ENCODE measurements around the gene ZBTB42.

The ZBTB42 gene

DNA sequence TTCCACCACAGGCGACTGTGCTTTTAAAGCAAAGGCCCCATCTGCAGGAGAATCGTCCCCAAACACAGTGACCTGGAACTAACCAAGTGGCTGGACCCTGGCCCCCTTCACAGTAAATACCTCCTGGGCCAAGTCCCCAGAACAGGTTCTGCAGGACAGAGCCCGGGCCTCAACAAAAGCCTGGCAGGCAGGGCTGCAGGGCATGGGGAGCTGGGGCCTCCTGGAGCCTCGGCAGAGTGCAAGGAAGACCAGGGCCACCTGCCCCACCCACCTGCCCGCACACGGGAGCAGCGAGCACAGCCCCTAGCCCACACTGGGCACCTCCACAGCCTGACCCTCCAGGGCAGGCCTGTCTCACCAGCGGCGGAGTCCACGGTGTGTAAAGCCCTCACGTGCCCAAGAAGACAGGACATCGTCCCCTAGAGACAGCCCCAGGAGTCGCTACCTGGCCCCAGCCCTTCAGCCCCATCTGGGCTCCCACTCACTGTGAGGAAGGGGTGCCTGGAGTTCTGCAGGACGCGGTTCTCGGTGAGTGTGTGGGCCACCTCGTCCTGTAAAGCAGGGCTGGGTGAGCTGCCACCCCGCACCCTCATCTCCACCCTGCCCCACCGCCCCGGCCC, 26.3 kb upstream of the ZBTB42 start:
- Histone ChIP-seq H3K36me3 (peaks cover 34 to 100% (median 65%) of the 10 kb centered on the region in 3 donors), H3K27ac (no peak overlapping the region), H3K4me3 (no peak overlapping the region), H3K9me3 (peaks cover 0 to 6% (median 5%) of the 10 kb centered on the region in 3 donors), H3K27me3 (no peaks in the 10 kb centered on the region), H3K4me1 (peaks cover 0 to 6% (median 0%) of the 10 kb centered on the region in 4 donors)
- intact Hi-C loops (cut with DNase I; ENCODE audit: low total_unique reads), result no loop called here
- TF ChIP-seq, protein P1, sequence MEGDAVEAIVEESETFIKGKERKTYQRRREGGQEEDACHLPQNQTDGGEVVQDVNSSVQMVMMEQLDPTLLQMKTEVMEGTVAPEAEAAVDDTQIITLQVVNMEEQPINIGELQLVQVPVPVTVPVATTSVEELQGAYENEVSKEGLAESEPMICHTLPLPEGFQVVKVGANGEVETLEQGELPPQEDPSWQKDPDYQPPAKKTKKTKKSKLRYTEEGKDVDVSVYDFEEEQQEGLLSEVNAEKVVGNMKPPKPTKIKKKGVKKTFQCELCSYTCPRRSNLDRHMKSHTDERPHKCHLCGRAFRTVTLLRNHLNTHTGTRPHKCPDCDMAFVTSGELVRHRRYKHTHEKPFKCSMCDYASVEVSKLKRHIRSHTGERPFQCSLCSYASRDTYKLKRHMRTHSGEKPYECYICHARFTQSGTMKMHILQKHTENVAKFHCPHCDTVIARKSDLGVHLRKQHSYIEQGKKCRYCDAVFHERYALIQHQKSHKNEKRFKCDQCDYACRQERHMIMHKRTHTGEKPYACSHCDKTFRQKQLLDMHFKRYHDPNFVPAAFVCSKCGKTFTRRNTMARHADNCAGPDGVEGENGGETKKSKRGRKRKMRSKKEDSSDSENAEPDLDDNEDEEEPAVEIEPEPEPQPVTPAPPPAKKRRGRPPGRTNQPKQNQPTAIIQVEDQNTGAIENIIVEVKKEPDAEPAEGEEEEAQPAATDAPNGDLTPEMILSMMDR (IDR thresholded peaks at IDR 0.05), result no peak
- no peak for DNase-seq

DNA sequence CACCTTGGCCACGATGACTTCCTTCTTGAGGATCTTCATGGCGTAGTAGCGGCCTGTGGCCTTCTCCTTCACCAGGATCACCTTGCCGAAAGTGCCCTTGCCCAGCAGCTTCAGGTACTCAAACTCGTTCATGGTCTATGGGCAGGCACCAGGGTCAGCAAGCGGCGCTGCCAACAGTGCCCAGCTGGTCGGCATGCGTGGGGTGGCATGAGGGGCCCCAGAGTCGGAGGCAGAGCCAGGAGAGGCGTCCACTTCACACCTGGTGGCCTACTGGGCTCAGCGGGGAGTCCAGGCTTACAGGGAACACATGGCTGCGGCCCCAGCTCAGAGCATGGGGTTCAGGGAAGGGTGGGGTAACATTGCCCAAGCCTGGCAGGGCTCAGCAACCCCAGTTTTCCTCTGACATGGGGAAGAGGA, 25.8 kb upstream of the ZBTB42 start:
- intact Hi-C loops (cut with DNase I; ENCODE audit: low total_unique reads), result no loop called here
- H3K36me3 ChIP-seq, result peaks cover 33 to 100% (median 68%) of the 10 kb centered on the region in 3 donors

DNA sequence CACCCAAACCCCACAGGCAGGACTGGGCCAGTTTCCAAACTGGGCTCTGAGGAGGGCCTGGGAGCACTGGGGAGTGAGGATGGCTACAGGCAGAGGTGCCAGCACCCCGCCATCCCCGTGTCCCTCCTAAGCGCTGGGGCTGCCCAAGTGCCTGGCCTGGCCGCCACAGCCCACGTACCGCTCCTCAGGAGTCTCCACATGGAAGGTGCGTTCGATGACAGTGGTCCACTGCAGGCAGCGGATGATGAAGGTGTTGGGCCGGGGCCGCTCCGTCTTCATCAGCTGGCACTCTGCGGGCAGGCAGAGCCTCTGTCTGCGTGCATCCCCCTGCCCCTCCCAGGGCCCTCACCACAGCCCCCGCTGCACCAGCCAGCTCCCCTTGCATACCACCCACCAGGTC, 24.4 kb upstream of the ZBTB42 start:
- intact Hi-C loops (cut with DNase I; ENCODE audit: low total_unique reads), result no loop called here
- H3K9me3 ChIP-seq, result no peaks in the 10 kb centered on the region
- H3K36me3 ChIP-seq, result peaks cover 19 to 100% (median 67%) of the 10 kb centered on the region in 3 donors
- H3K27me3 ChIP-seq, result no peaks in the 10 kb centered on the region
- no peak overlapping the region for H3K4me3 ChIP-seq
- peaks cover 0 to 6% (median 0%) of the 10 kb centered on the region in 4 donors for H3K4me1 ChIP-seq
- DNase-seq, result no peak
- no peak overlapping the region for H3K27ac ChIP-seq
- TF ChIP-seq, protein P1 (IDR thresholded peaks at IDR 0.05), result no peak

More for the DNA sequence above, 25.8 kb upstream of the ZBTB42 start:
- peaks cover 0 to 6% (median 5%) of the 10 kb centered on the region in 3 donors for H3K9me3 ChIP-seq
- no peak for DNase-seq
- TF ChIP-seq, protein P1 (IDR thresholded peaks at IDR 0.05), result no peak
- H3K27ac ChIP-seq, result no peak overlapping the region
- H3K27me3 ChIP-seq, result no peaks in the 10 kb centered on the region
- H3K4me3 ChIP-seq, result no peak overlapping the region
- H3K4me1 ChIP-seq, result peaks cover 0 to 6% (median 0%) of the 10 kb centered on the region in 4 donors

DNA sequence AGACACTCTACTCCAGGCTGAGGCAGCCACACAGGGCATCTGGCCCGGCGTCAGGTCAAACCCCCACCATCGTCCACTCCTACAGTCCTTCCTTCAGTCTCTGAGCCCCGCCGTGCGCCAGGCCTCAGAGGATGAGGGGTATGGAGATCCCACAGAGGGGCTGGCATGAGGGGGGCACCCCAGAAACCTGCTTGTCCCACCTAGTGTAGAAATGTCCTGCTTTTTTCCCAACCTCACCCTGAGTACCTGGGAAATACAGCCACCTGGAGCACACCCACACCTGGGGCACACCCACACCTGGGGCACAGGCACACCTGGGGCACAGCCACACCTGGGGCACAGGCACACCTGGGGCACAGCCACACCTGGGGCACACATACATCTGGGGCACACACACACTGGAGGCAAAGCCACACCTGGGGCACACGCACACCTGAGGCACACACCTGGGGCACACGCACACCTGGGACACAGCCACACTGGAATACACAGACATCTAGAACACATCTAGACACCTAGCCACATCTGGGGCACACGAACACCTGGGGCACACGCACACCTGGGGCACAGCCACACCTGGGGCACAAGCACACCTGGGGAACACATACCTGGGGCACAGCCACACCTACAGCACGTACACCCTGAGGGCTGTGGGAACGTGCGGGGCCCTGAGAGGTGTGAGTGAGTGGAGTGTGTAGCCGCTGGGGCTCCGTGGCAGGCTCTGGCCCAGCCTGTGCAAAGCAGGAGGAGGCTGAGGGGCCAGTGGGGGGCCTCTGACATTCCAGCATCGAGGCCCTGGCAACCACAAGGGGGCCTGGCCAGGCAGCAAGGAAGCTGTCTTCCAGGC, 23.7 kb upstream of the ZBTB42 start:
- peaks cover 12 to 96% (median 62%) of the 10 kb centered on the region in 3 donors for H3K36me3 ChIP-seq

DNA sequence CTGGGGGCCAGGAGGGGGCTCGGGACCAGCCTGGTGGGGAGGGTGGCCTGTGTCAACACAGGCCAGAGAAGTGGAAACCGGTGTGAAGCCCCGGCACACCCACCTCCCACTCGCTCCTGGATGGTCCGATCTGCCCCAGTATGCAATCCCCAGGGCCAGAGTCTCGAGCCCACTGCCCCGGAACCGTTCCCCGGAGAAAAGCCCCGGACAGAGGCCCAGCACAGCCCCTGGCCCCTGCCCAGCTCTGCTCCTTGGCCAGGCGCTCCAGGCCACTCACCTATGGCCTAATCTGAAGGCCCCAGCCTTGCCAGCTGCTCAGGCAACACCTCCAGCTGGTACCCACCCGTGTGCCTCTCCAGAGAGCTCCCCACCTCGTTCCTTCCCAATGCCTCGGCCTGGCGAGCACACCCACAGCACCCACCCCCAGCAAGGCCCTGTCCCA, 23.1 kb upstream of the ZBTB42 start:
- Histone ChIP-seq H3K27ac (no peak overlapping the region), H3K9me3 (no peaks in the 10 kb centered on the region), H3K27me3 (no peaks in the 10 kb centered on the region), H3K4me1 (peaks cover 0 to 6% (median 0%) of the 10 kb centered on the region in 4 donors), H3K4me3 (no peak overlapping the region), H3K36me3 (peaks cover 6 to 93% (median 61%) of the 10 kb centered on the region in 3 donors)
- DNase-seq, result no peak
- TF ChIP-seq, protein P1 (IDR thresholded peaks at IDR 0.05), result no peak
- intact Hi-C loops (cut with DNase I; ENCODE audit: low total_unique reads), result no loop called here

More for the DNA sequence above, 23.7 kb upstream of the ZBTB42 start:
- DNase-seq, result no peak
- no peaks in the 10 kb centered on the region for H3K27me3 ChIP-seq
- H3K27ac ChIP-seq, result no peak overlapping the region
- no peaks in the 10 kb centered on the region for H3K9me3 ChIP-seq
- intact Hi-C loops (cut with DNase I; ENCODE audit: low total_unique reads), result no loop called here
- peaks cover 0 to 6% (median 0%) of the 10 kb centered on the region in 4 donors for H3K4me1 ChIP-seq
- TF ChIP-seq, protein P1 (IDR thresholded peaks at IDR 0.05), result no peak
- H3K4me3 ChIP-seq, result no peak overlapping the region
